ENCODE data around the gene MPHOSPH6.
"Not testable (repeated sequence)": the region's sequence is repeated elsewhere in the genome, so short reads cannot be mapped to it uniquely, and the experiment has no call there.

The MPHOSPH6 gene

GRCh38 chr16:82167670-82168069 lies 2.4 kb downstream of the MPHOSPH6 start:
- DNase-seq: no peak

- no peak for DNase-seq
Observed at GRCh38 chr16:82160226-82160625, 9.8 kb downstream of the MPHOSPH6 start.

- no peak for DNase-seq
Observed at GRCh38 chr16:82157836-82158235, 12.2 kb downstream of the MPHOSPH6 start.

- no peak for DNase-seq
Observed at GRCh38 chr16:82157534-82157812, 12.6 kb downstream of the MPHOSPH6 start.

- DNase-seq: no peak
Observed at GRCh38 chr16:82156761-82157533, 13.1 kb downstream of the MPHOSPH6 start.

- DNase-seq: no peak
Observed at GRCh38 chr16:82152641-82153112, 17.3 kb downstream of the MPHOSPH6 start.

GRCh38 chr16:82152196-82152595 lies 17.8 kb downstream of the MPHOSPH6 start:
- no peak for DNase-seq

GRCh38 chr16:82150549-82150948 lies 19.5 kb downstream of the MPHOSPH6 start:
- no peak for DNase-seq

- DNase-seq: no peak
Observed at GRCh38 chr16:82149536-82149935, 20.5 kb downstream of the MPHOSPH6 start.

GRCh38 chr16:82147546-82147945 lies 22.5 kb downstream of the MPHOSPH6 start:
- DNase-seq: no peak

GRCh38 chr16:82146957-82147356 lies 23.1 kb downstream of the MPHOSPH6 start:
- DNase-seq: no peak

- no peak for DNase-seq
Observed at GRCh38 chr16:82146556-82146955, 23.5 kb downstream of the MPHOSPH6 start.

GRCh38 chr16:82139286-82139571 lies 30.8 kb downstream of the MPHOSPH6 start:
- not testable (repeated sequence) for DNase-seq

- DNase-seq: no peak
Observed at GRCh38 chr16:82138478-82139285, 31.3 kb downstream of the MPHOSPH6 start.

GRCh38 chr16:82137822-82138167 lies 32.2 kb downstream of the MPHOSPH6 start:
- DNase-seq: no peak

- DNase-seq: no peak
Observed at GRCh38 chr16:82136956-82137821, 32.8 kb downstream of the MPHOSPH6 start.

GRCh38 chr16:82135844-82136243 lies 34.2 kb downstream of the MPHOSPH6 start:
- no peak for DNase-seq

GRCh38 chr16:82134846-82135245 lies 35.2 kb downstream of the MPHOSPH6 start:
- no peak for DNase-seq

GRCh38 chr16:82133798-82134197 lies 36.2 kb downstream of the MPHOSPH6 start:
- no peak for DNase-seq

- DNase-seq: no peak
Observed at GRCh38 chr16:82129881-82130280, 40.1 kb downstream of the MPHOSPH6 start.

- no peak for DNase-seq
Observed at GRCh38 chr16:82124651-82125050, 45.4 kb downstream of the MPHOSPH6 start.

- DNase-seq: no peak
Observed at GRCh38 chr16:82119405-82119804, 50.6 kb downstream of the MPHOSPH6 start.

- no peak for DNase-seq
Observed at GRCh38 chr16:82118749-82119148, 51.3 kb downstream of the MPHOSPH6 start.

GRCh38 chr16:82116535-82116934 lies 53.5 kb downstream of the MPHOSPH6 start:
- DNase-seq: no peak

Data from activated gamma-delta T cell treated with Interleukin-2 at 50 U/mL for 16 hours (primary cell).